ENCODE measurements around the gene RBM47. TPM values are rescaled to one million over a fixed set of nuclear protein-coding genes. Genes with fewer than 3 reads are reported as not detected.
"Not testable (repeated sequence)": the region's sequence is repeated elsewhere in the genome, so short reads cannot be mapped to it uniquely, and the experiment has no call there.

RBM47 gene
- total and polyA plus RNA-seq, 5 donors, result 0.97 to 8.2 (median 4.7) TPM

- Histone ChIP-seq H3K4me3 (ENCODE audit: low read length) (no peak overlapping the region), H3K4me1 (ENCODE audit: control insufficient read depth, insufficient read depth, low read length) (no peaks in the 10 kb centered on the region), H3K27me3 (ENCODE audit: control insufficient read depth, insufficient read depth) (no peaks in the 10 kb centered on the region), H3K27ac (ENCODE audit: low read length) (no peak overlapping the region), H3K9me3 (ENCODE audit: control insufficient read depth, low read length) (no peaks in the 10 kb centered on the region)
- intact Hi-C loops (cut with DNase I), result no loop called here
- DNase-seq, result no peak
- ATAC-seq, result no peak
- 66% methylated on average over 11 of the region's 11 CpGs for WGBS
These were observed 81.4 kb downstream of the RBM47 start for GRCh38 chr4:40548256-40548655.

- Histone ChIP-seq H3K4me1 (ENCODE audit: control insufficient read depth, insufficient read depth, low read length) (no peaks in the 10 kb centered on the region), H3K27me3 (ENCODE audit: control insufficient read depth, insufficient read depth) (no peaks in the 10 kb centered on the region), H3K4me3 (ENCODE audit: low read length) (no peak overlapping the region), H3K9me3 (ENCODE audit: control insufficient read depth, low read length) (no peaks in the 10 kb centered on the region), H3K27ac (ENCODE audit: low read length) (no peak overlapping the region)
- intact Hi-C loops (cut with DNase I), result no loop called here
- 90% methylated on average over 2 of the region's 2 CpGs for WGBS
- DNase-seq (no peak), ATAC-seq (no peak)
These were observed 81.9 kb downstream of the RBM47 start for GRCh38 chr4:40547789-40548132.

- no peak for ATAC-seq
- no peaks in the 10 kb centered on the region for H3K4me1 ChIP-seq (ENCODE audit: control insufficient read depth, insufficient read depth, low read length)
- no peaks in the 10 kb centered on the region for H3K27me3 ChIP-seq (ENCODE audit: control insufficient read depth, insufficient read depth)
- H3K9me3 ChIP-seq (ENCODE audit: control insufficient read depth, low read length), result no peaks in the 10 kb centered on the region
- no peak overlapping the region for H3K27ac ChIP-seq (ENCODE audit: low read length)
- intact Hi-C loops (cut with DNase I), result no loop called here
- WGBS, result 85% methylated on average over 4 of the region's 4 CpGs
- no peak for DNase-seq
- H3K4me3 ChIP-seq (ENCODE audit: low read length), result no peak overlapping the region
These were observed 82.5 kb downstream of the RBM47 start for GRCh38 chr4:40546969-40547788.

- no peak for DNase-seq
- intact Hi-C loops (cut with DNase I), result no loop called here
- ATAC-seq, result no peak
- no peak overlapping the region for H3K4me3 ChIP-seq (ENCODE audit: low read length)
- H3K27ac ChIP-seq (ENCODE audit: low read length), result no peak overlapping the region
- H3K4me1 ChIP-seq (ENCODE audit: control insufficient read depth, insufficient read depth, low read length), result no peaks in the 10 kb centered on the region
- H3K9me3 ChIP-seq (ENCODE audit: control insufficient read depth, low read length), result no peaks in the 10 kb centered on the region
- no peaks in the 10 kb centered on the region for H3K27me3 ChIP-seq (ENCODE audit: control insufficient read depth, insufficient read depth)
- 96% methylated on average over 4 of the region's 4 CpGs for WGBS
These were observed 83.2 kb downstream of the RBM47 start for GRCh38 chr4:40546506-40546905.

- H3K27me3 ChIP-seq (ENCODE audit: control insufficient read depth, insufficient read depth); intact Hi-C loops (cut with DNase I); H3K9me3 ChIP-seq (ENCODE audit: control insufficient read depth, low read length); DNase-seq; H3K27ac ChIP-seq (ENCODE audit: low read length); ATAC-seq; H3K4me3 ChIP-seq (ENCODE audit: low read length); H3K4me1 ChIP-seq (ENCODE audit: control insufficient read depth, insufficient read depth, low read length): not testable (repeated sequence)
- WGBS, result 97% methylated on average over 6 of the region's 6 CpGs
These were observed 84.2 kb downstream of the RBM47 start for GRCh38 chr4:40545487-40545886.

GRCh38 chr4:40544221-40544620, 85.4 kb downstream of the RBM47 start:
- WGBS, result 90% methylated on average over 7 of the region's 7 CpGs
- Histone ChIP-seq H3K4me3 (ENCODE audit: low read length) (no peak overlapping the region), H3K27me3 (ENCODE audit: control insufficient read depth, insufficient read depth) (no peaks in the 10 kb centered on the region), H3K27ac (ENCODE audit: low read length) (no peak overlapping the region), H3K9me3 (ENCODE audit: control insufficient read depth, low read length) (no peaks in the 10 kb centered on the region), H3K4me1 (ENCODE audit: control insufficient read depth, insufficient read depth, low read length) (no peaks in the 10 kb centered on the region)
- intact Hi-C loops (cut with DNase I), result no loop called here
- no peak for ATAC-seq
- DNase-seq, result no peak

GRCh38 chr4:40540800-40541199, 88.9 kb downstream of the RBM47 start:
- Histone ChIP-seq H3K4me3 (ENCODE audit: low read length) (no peak overlapping the region), H3K4me1 (ENCODE audit: control insufficient read depth, insufficient read depth, low read length) (no peaks in the 10 kb centered on the region), H3K9me3 (ENCODE audit: control insufficient read depth, low read length) (no peaks in the 10 kb centered on the region), H3K27me3 (ENCODE audit: control insufficient read depth, insufficient read depth) (no peaks in the 10 kb centered on the region), H3K27ac (ENCODE audit: low read length) (no peak overlapping the region)
- 87% methylated on average over 7 of the region's 7 CpGs for WGBS
- DNase-seq (no peak), ATAC-seq (no peak)
- intact Hi-C loops (cut with DNase I), result no loop called here

- H3K9me3 ChIP-seq (ENCODE audit: control insufficient read depth, low read length), result no peaks in the 10 kb centered on the region
- H3K4me3 ChIP-seq (ENCODE audit: low read length), result no peak overlapping the region
- intact Hi-C loops (cut with DNase I), result no loop called here
- no peaks in the 10 kb centered on the region for H3K27me3 ChIP-seq (ENCODE audit: control insufficient read depth, insufficient read depth)
- ATAC-seq (no peak), DNase-seq (no peak)
- H3K4me1 ChIP-seq (ENCODE audit: control insufficient read depth, insufficient read depth, low read length), result no peaks in the 10 kb centered on the region
- H3K27ac ChIP-seq (ENCODE audit: low read length), result no peak overlapping the region
- 79% methylated on average over 4 of the region's 4 CpGs for WGBS
These were observed 93.6 kb downstream of the RBM47 start for GRCh38 chr4:40536032-40536431.

- intact Hi-C loops (cut with DNase I), result no loop called here
- WGBS, result 85% methylated on average over 3 of the region's 3 CpGs
- H3K4me3 ChIP-seq (ENCODE audit: low read length), result no peak overlapping the region
These were observed 98.0 kb downstream of the RBM47 start for GRCh38 chr4:40531636-40532023.

GRCh38 chr4:40530961-40531635, 98.6 kb downstream of the RBM47 start:
- Histone ChIP-seq H3K27me3 (ENCODE audit: control insufficient read depth, insufficient read depth) (no peaks in the 10 kb centered on the region), H3K9me3 (ENCODE audit: control insufficient read depth, low read length) (no peaks in the 10 kb centered on the region), H3K4me1 (ENCODE audit: control insufficient read depth, insufficient read depth, low read length) (no peaks in the 10 kb centered on the region), H3K4me3 (ENCODE audit: low read length) (no peak overlapping the region), H3K27ac (ENCODE audit: low read length) (no peak overlapping the region)
- DNase-seq (peak in 1 of 3 donors; percentile 27), ATAC-seq (peak; percentile 50 to 95)
- intact Hi-C loops (cut with DNase I), result no loop called here
- 84% methylated on average over 10 of the region's 10 CpGs for WGBS

More at GRCh38 chr4:40531636-40532023, 98.0 kb downstream of the RBM47 start:
- Histone ChIP-seq H3K4me1 (ENCODE audit: control insufficient read depth, insufficient read depth, low read length) (no peaks in the 10 kb centered on the region), H3K9me3 (ENCODE audit: control insufficient read depth, low read length) (no peaks in the 10 kb centered on the region), H3K27ac (ENCODE audit: low read length) (no peak overlapping the region), H3K27me3 (ENCODE audit: control insufficient read depth, insufficient read depth) (no peaks in the 10 kb centered on the region)
- DNase-seq, result no peak
- ATAC-seq, result no peak

- Histone ChIP-seq H3K27ac (ENCODE audit: low read length) (no peak overlapping the region), H3K4me3 (ENCODE audit: low read length) (no peak overlapping the region), H3K27me3 (ENCODE audit: control insufficient read depth, insufficient read depth) (no peaks in the 10 kb centered on the region), H3K9me3 (ENCODE audit: control insufficient read depth, low read length) (no peaks in the 10 kb centered on the region), H3K4me1 (ENCODE audit: control insufficient read depth, insufficient read depth, low read length) (no peaks in the 10 kb centered on the region)
- ATAC-seq, result no peak
- no peak for DNase-seq
- 94% methylated on average over 1 of the region's 1 CpG for WGBS
- intact Hi-C loops (cut with DNase I), result no loop called here
These were observed 102.9 kb downstream of the RBM47 start for GRCh38 chr4:40526741-40527140.

Data from right cardiac atrium (tissue), 5 donors.